A549 (cell line): ENCODE data around the gene DPY30. TPM values are rescaled to one million over a fixed set of nuclear protein-coding genes. Genes with fewer than 3 reads are reported as not detected.

ENCODE experiments used
- ATAC-seq, 2 experiments: fragments of 200-7000 bp in 1 of 2; fragments of >200 bp in 1 of 2; cut with Nextera tagmentation in 1 of 2; cut with Tn5 transposase in 1 of 2; 3 replicates each; pipeline versions ENCODE4 v1.8.0 to v1.9.1; 2018 to 2020; ENCODE audit warnings: mild to moderate bottlenecking in 1 of 2, moderate library complexity in 1 of 2
- CTCF ChIA-PET: fragments of 300-600 bp; sonication (Branson Sonifier 250); formaldehyde crosslinking; extraction: SDS; loops from one replicate; lab custom pipeline; 2021; ENCODE audit warnings: antibody characterized with exemption, inconsistent platforms; lab: Yijun Ruan, JAX
- POLR2A ChIA-PET: fragments of 350-600 bp; formaldehyde crosslinking; extraction: SDS; loops from one replicate; lab custom pipeline; 2021; ENCODE audit warnings: antibody characterized with exemption, inconsistent platforms; lab: Yijun Ruan, JAX
- DNase-seq, 2 experiments: peaks; one replicate each; pipeline versions ENCODE4 v3.0.0 to v3.0.0-alpha.2; 2011 to 2016; ENCODE audit warnings: low read depth in 1 of 2, low spot score in 1 of 2
- FAIRE-seq: peaks from 2 replicates; lab custom pipeline; 2011; peaks lifted over from hg19 to GRCh38; lab: Jason Lieb, UNC
- H3K27ac ChIP-seq, 2 experiments: fragments of >200 bp; sonication (Bioruptor Twin); formaldehyde crosslinking; 3 replicates each; pipeline ENCODE4 v1.5.1; 2016 to 2017
- H3K4me1 ChIP-seq: fragments of >200 bp; sonication (Bioruptor Twin); formaldehyde crosslinking; 3 replicates; pipeline ENCODE4 v1.6.1; 2016
- H3K4me2 ChIP-seq: fragments of >200 bp; sonication (Bioruptor Twin); formaldehyde crosslinking; 3 replicates; pipeline ENCODE4 v1.6.1; 2016
- H3K4me3 ChIP-seq: fragments of >200 bp; sonication (Bioruptor Twin); formaldehyde crosslinking; 3 replicates; pipeline ENCODE4 v1.5.1; 2016
- H3K9me3 ChIP-seq: fragments of >200 bp; sonication (Bioruptor Twin); formaldehyde crosslinking; 3 replicates; pipeline ENCODE4 v1.6.1; 2016
- BHLHE40 ChIP-seq: IDR thresholded peaks from 2 replicates; pipeline ENCODE4 v1.6.1; 2012; ENCODE audit warnings: low read depth, low read length, inconsistent platforms
- CHD2 ChIP-seq: fragments of 150-350 bp; IDR thresholded peaks from 2 replicates; pipeline ENCODE4 v1.6.1; 2014; ENCODE audit warnings: low read length; ENCODE audit not compliant: partially characterized antibody
- CHD4 ChIP-seq: fragments of 200-600 bp; sonication (generic); IDR thresholded peaks from 2 replicates; pipeline ENCODE4 v1.6.1; 2016; ENCODE audit warnings: antibody characterized with exemption, mild to moderate bottlenecking, borderline replicate concordance
- FOSL2 ChIP-seq, 2 experiments: fragments of 450-650 bp in 1 of 2; fragments of >200 bp in 1 of 2; sonication (Bioruptor Twin) in 1 of 2; formaldehyde crosslinking; IDR thresholded peaks; 2 replicates each; pipeline versions ENCODE4 v1.5.0 to v1.6.1; 2016 to 2020; ENCODE audit warnings: mild to moderate bottlenecking in 1 of 2, moderate library complexity in 1 of 2
- HEYL ChIP-seq: fragments of 250-450 bp; sonication (Bioruptor Pico); IDR thresholded peaks from 2 replicates; pipeline ENCODE4 v1.8.0; 2021; ENCODE audit warnings: mild to moderate bottlenecking, moderate library complexity
- HOXB5 ChIP-seq: fragments of 250-450 bp; sonication (Bioruptor Pico); IDR thresholded peaks from 2 replicates; pipeline ENCODE4 v1.5.0; 2020; ENCODE audit warnings: mild to moderate bottlenecking, moderate library complexity
- JUN ChIP-seq, 2 experiments: fragments of >200 bp; sonication (Bioruptor Twin); formaldehyde crosslinking; IDR thresholded peaks; 2 replicates in 1 of 2; 3 replicates in 1 of 2; pipeline ENCODE4 v1.6.1; 2016 to 2017
- JUNB ChIP-seq: fragments of >200 bp; sonication (Bioruptor Twin); formaldehyde crosslinking; IDR thresholded peaks from 2 replicates; pipeline ENCODE4 v1.6.1; 2016
- MYC ChIP-seq: IDR thresholded peaks from 2 replicates; pipeline ENCODE4 v1.6.1; 2012; ENCODE audit warnings: mild to moderate bottlenecking, inconsistent platforms, low read length, improper control_type of control experiment, borderline replicate concordance
- NR3C1 ChIP-seq: fragments of >200 bp; sonication (Bioruptor Twin); formaldehyde crosslinking; IDR thresholded peaks from 3 replicates; pipeline ENCODE4 v1.6.1; 2017
- PHF8 ChIP-seq: fragments of 200-600 bp; sonication (generic); IDR thresholded peaks from 2 replicates; pipeline ENCODE4 v1.6.1; 2016; ENCODE audit warnings: low read depth, mild to moderate bottlenecking, antibody characterized with exemption, moderate library complexity, borderline replicate concordance
- POLR2A ChIP-seq: IDR thresholded peaks from 2 replicates; pipeline ENCODE4 v1.6.1; 2012; ENCODE audit warnings: mild to moderate bottlenecking, low read length
- SMC3 ChIP-seq: fragments of >200 bp; sonication (Bioruptor Twin); formaldehyde crosslinking; IDR thresholded peaks from 3 replicates; pipeline ENCODE4 v1.6.1; 2018; ENCODE audit warnings: inconsistent platforms
- TFCP2L1 ChIP-seq: fragments of 250-450 bp; sonication (Bioruptor Pico); IDR thresholded peaks from 2 replicates; pipeline ENCODE4 v1.5.0; 2021; ENCODE audit warnings: mild to moderate bottlenecking
- TP53 ChIP-seq: fragments of 250-450 bp; sonication (Bioruptor Pico); IDR thresholded peaks from 2 replicates; pipeline ENCODE4 v1.5.0; 2021; ENCODE audit warnings: mild to moderate bottlenecking, moderate library complexity
- ZFP36 ChIP-seq: fragments of 450-650 bp; IDR thresholded peaks from 2 replicates; pipeline ENCODE4 v1.6.1; 2014; ENCODE audit warnings: borderline replicate concordance; ENCODE audit not compliant: partially characterized antibody
- ZNF302 ChIP-seq: fragments of 250-450 bp; sonication (Bioruptor Pico); IDR thresholded peaks from 2 replicates; pipeline ENCODE4 v1.9.0; 2021; ENCODE audit warnings: inconsistent platforms, mild to moderate bottlenecking, moderate library complexity
- WGBS: methylation state at CpG from one replicate; pipeline ENCODE4 v1.1.6; 2017; ENCODE audit errors: missing lambda C conversion rate; 5-methylcytosine and 5-hydroxymethylcytosine counted together
- polyA minus RNA-seq: library from RNA; depleted of rRNA, polyadenylated mRNA; stranded (reverse); fragments of >200 nt; gene quantifications from 2 replicates; pipeline ENCODE4 v1.2.3, GENCODE V29; 2011; rRNA and poly(A)+ RNA removed
- polyA plus RNA-seq, 4 experiments: library from polyadenylated mRNA; depleted of rRNA in 3 of 4; stranded (reverse); fragments of >200 nt; fragmentation: RNase III in 1 of 4; extraction: RNeasy Plus Mini Kit Qiagen cat#74134 plus additional on column Dnase treatment in 1 of 4; gene quantifications; 2 replicates in 3 of 4; 3 replicates in 1 of 4; pipeline ENCODE4 v1.2.3, GENCODE V29; 2011 to 2017
- TF ChIP-seq, protein P1 (sequence below): IDR thresholded peaks from 2 replicates; pipeline ENCODE4 v1.6.1; 2012
- TF ChIP-seq, protein P2 (sequence below): IDR thresholded peaks from 2 replicates; pipeline ENCODE4 v1.6.1; 2012
- TF ChIP-seq, protein P3 (sequence below): fragments of 450-650 bp; IDR thresholded peaks from 2 replicates; pipeline ENCODE4 v1.6.1; 2014; ENCODE audit warnings: antibody characterized with exemption
- TF ChIP-seq, protein P4 (sequence below): IDR thresholded peaks from 2 replicates; pipeline ENCODE4 v1.6.1; 2012; ENCODE audit warnings: low read depth, borderline replicate concordance
- TF ChIP-seq, protein P5 (sequence below): fragments of >200 bp; sonication (Bioruptor Twin); formaldehyde crosslinking; IDR thresholded peaks from 3 replicates; pipeline ENCODE4 v1.6.1; 2016
- TF ChIP-seq, protein P6 (sequence below): fragments of 250-450 bp; sonication (Bioruptor Pico); IDR thresholded peaks from 2 replicates; pipeline ENCODE4 v1.5.0; 2021; ENCODE audit warnings: mild to moderate bottlenecking, moderate library complexity, borderline replicate concordance

Gene DPY30
- polyA plus RNA-seq (2011; rRNA removed) (176 and 239 TPM in 2 replicates), polyA plus RNA-seq (2017; fragmentation: RNase III; extraction: RNeasy Plus Mini Kit Qiagen cat#74134 plus additional on column Dnase treatment) (142 to 155 TPM (median 153 TPM) in 3 replicates), polyA minus RNA-seq (17.8 and 23.9 TPM in 2 replicates)
- polyA plus RNA-seq (2012; cell fraction: cytosol; rRNA removed) = 108 and 161 TPM in 2 replicates
- 33.7 and 52.3 TPM in 2 replicates for polyA plus RNA-seq (2012; cell fraction: nucleus; rRNA removed)

DNA sequence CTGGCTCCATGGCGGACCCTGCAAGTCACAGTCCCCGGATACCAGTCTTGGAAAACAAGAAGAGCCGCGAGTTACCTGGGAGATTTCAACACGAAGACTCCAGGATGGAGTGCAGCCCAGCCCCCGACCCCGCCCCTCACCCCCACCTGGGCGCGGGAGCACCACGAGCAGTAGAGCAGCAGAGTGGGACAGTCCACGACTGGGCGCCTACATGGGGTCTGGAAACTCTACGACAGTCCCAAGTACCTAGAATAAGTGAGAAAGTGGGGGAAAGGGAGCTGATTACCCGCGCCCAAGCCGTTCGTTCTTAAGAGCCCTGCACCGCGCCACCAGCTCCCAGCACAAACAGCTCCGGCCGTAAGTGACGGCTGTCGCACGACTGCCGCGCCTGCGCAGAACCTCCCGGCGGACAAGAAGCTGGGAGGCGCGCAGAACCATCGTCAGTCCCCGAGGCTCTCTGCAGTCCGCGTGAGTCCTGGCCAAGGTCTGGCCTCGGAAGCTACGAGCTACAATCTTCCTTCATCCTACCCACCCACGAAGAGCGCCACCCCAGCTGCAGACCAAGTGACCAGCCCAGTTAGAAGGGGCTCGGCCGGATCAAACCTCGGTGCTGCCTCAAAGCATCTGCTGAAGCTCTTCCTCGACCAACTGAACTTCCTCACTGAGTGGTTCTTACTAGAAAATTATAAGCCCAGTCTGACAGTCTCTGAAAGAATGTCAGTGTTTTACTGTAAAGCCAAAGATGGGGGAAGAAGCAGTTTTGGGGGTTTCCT is at the start of gene DPY30:
Gene DPY30 (minus strand): TSS at position 359 of the 773 bp plus-strand sequence. CDS start 349 bp downstream, at position 10.
- Histone ChIP-seq H3K4me2 (peak within 1 kb of the TSS; percentile 79), H3K4me1 (peaks cover 6% of the 10 kb centered on the region), H3K27ac (peak within 1 kb of the TSS; percentile 89), H3K4me3 (peak within 1 kb of the TSS; percentile 88), H3K9me3 (no peaks in the 10 kb centered on the region)
- ATAC-seq (peak; percentile 95 to 97), DNase-seq (peak; percentile 83 to 97), FAIRE-seq (no peak)
- CTCF ChIA-PET = interaction anchor here (0.6 to 2.5 kb wide), 6 partner anchors 12 to 113 kb away, joined by 3 to 14 read pairs (median 5); partner anchors contain the start of gene SPAST
- 3% methylated on average over 43 of the region's 43 CpGs for WGBS
- no peak for TF ChIP-seq ZFP36
- TF ChIP-seq TFCP2L1 (CRISPR knock-in tag) = no peak
- TF ChIP-seq, protein P1, sequence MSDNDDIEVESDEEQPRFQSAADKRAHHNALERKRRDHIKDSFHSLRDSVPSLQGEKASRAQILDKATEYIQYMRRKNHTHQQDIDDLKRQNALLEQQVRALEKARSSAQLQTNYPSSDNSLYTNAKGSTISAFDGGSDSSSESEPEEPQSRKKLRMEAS = peak; percentile 91
- TF ChIP-seq SMC3 = peak; percentile 38; the same call in 1 of the 3 replicates
- TF ChIP-seq, protein P2, sequence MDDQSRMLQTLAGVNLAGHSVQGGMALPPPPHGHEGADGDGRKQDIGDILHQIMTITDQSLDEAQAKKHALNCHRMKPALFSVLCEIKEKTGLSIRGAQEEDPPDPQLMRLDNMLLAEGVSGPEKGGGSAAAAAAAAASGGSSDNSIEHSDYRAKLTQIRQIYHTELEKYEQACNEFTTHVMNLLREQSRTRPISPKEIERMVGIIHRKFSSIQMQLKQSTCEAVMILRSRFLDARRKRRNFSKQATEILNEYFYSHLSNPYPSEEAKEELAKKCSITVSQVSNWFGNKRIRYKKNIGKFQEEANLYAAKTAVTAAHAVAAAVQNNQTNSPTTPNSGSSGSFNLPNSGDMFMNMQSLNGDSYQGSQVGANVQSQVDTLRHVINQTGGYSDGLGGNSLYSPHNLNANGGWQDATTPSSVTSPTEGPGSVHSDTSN = no peak
- TF ChIP-seq CHD2 = no peak
- no peak for TF ChIP-seq HOXB5 (CRISPR knock-in tag)
- TF ChIP-seq PHF8 = peak; percentile 73
- no peak for TF ChIP-seq MYC
- TF ChIP-seq BHLHE40 = no peak
- no peak for TF ChIP-seq JUNB
- TF ChIP-seq, protein P3, sequence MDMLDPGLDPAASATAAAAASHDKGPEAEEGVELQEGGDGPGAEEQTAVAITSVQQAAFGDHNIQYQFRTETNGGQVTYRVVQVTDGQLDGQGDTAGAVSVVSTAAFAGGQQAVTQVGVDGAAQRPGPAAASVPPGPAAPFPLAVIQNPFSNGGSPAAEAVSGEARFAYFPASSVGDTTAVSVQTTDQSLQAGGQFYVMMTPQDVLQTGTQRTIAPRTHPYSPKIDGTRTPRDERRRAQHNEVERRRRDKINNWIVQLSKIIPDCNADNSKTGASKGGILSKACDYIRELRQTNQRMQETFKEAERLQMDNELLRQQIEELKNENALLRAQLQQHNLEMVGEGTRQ = no peak
- TF ChIP-seq, protein P4, sequence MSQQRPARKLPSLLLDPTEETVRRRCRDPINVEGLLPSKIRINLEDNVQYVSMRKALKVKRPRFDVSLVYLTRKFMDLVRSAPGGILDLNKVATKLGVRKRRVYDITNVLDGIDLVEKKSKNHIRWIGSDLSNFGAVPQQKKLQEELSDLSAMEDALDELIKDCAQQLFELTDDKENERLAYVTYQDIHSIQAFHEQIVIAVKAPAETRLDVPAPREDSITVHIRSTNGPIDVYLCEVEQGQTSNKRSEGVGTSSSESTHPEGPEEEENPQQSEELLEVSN = peak; percentile 90
- no peak for TF ChIP-seq CHD4
- TF ChIP-seq POLR2A = peak; percentile 100
- TF ChIP-seq FOSL2 (IDR thresholded peaks at IDR 0.05) = no peak
- TF ChIP-seq FOSL2 (CRISPR knock-in tag; IDR thresholded peaks at IDR 0.05) = no peak
- peak; percentile 92 to 94 for TF ChIP-seq JUN (IDR thresholded peaks at IDR 0.05)
- TF ChIP-seq ZNF302 = no peak
- TF ChIP-seq, protein P5, sequence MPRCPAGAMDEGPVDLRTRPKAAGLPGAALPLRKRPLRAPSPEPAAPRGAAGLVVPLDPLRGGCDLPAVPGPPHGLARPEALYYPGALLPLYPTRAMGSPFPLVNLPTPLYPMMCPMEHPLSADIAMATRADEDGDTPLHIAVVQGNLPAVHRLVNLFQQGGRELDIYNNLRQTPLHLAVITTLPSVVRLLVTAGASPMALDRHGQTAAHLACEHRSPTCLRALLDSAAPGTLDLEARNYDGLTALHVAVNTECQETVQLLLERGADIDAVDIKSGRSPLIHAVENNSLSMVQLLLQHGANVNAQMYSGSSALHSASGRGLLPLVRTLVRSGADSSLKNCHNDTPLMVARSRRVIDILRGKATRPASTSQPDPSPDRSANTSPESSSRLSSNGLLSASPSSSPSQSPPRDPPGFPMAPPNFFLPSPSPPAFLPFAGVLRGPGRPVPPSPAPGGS = peak; percentile 97
- no peak for TF ChIP-seq NR3C1
- TF ChIP-seq HEYL (CRISPR knock-in tag) = no peak
- POLR2A ChIA-PET = interaction anchor here (0.6 to 2.8 kb wide), 23 partner anchors 11 to 638 kb away, joined by 3 to 67 read pairs (median 4); partner anchors contain the start of genes MEMO1, SLC30A6 and SPAST

DNA sequence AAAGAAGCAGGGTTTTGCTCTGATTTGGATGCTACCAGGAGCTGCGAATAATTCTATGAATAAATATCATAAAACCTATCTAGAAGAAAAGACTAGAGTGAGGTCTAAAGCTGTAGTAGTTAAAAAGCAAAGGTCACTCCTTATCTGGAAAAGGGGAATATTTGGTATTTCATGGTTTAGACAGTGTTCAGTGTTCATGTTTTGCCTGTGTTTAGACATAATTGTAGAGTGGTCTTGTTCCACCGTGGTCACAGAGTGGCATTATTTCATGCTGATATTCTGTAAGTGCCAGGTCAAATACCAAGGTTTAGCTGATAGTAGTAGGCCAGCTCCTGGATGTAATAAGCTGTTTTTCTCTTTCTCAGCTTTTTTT is 34.5 kb upstream of the DPY30 start:
- Histone ChIP-seq H3K27ac (no peak overlapping the region), H3K4me2 (no peak overlapping the region)
- WGBS = 71% methylated on average over 2 of the region's 2 CpGs
- CTCF ChIA-PET = no interaction called here
- TF ChIP-seq TP53 (CRISPR knock-in tag) = no peak
- TF ChIP-seq, protein P6, sequence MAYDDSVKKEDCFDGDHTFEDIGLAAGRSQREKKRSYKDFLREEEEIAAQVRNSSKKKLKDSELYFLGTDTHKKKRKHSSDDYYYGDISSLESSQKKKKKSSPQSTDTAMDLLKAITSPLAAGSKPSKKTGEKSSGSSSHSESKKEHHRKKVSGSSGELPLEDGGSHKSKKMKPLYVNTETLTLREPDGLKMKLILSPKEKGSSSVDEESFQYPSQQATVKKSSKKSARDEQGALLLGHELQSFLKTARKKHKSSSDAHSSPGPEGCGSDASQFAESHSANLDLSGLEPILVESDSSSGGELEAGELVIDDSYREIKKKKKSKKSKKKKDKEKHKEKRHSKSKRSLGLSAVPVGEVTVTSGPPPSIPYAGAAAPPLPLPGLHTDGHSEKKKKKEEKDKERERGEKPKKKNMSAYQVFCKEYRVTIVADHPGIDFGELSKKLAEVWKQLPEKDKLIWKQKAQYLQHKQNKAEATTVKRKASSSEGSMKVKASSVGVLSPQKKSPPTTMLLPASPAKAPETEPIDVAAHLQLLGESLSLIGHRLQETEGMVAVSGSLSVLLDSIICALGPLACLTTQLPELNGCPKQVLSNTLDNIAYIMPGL (CRISPR knock-in tag) = no peak
- TF ChIP-seq, all 56 proteins: peak for 0
- Histone ChIP-seq H3K4me3 (no peak overlapping the region), H3K4me1 (no peaks in the 10 kb centered on the region), H3K9me3 (no peaks in the 10 kb centered on the region)
- POLR2A ChIA-PET = interaction anchor here (0.6 kb wide), 1 partner anchor 10 kb away, joined by 3 read pairs; the partner anchor contains the start of gene SPAST
- ATAC-seq = no peak; a peak in 1 of 6 replicates
- no peak for FAIRE-seq
- no peak for DNase-seq
